GM08714 (cell line): ENCODE results near the gene PRDM16.

Experiments
- H3K4me3 ChIP-seq: fragments of 200-500 bp; sonication (Bioruptor generic); 2 replicates; pipeline ENCODE4 v1.5.1; 2014; ENCODE audit warnings: mild to moderate bottlenecking, low read length, inconsistent platforms
- ZNF274 ChIP-seq: IDR thresholded peaks from 2 replicates; pipeline ENCODE4 v1.6.1; 2012; ENCODE audit warnings: mild to moderate bottlenecking, low read depth, low read length

Gene PRDM16

DNA sequence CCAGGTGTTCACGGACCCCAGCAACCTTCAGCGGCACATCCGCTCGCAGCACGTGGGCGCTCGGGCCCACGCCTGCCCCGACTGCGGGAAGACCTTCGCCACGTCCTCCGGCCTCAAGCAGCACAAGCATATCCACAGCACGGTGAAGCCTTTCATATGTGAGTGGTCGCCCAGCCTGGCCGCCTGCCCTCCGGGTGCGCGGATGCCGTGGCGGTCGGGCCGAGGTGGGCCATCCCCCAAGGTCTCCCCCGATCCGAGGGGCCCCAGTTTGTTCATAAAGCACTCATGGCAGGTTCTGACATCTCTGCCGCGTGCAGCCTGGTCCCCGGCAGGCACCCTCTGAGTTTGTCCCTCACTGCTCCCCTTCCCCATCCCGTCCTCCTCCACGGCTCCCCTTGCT, 336.5 kb downstream of the PRDM16 start:
- TF ChIP-seq ZNF274 = no peak
- no peak overlapping the region for H3K4me3 ChIP-seq

DNA sequence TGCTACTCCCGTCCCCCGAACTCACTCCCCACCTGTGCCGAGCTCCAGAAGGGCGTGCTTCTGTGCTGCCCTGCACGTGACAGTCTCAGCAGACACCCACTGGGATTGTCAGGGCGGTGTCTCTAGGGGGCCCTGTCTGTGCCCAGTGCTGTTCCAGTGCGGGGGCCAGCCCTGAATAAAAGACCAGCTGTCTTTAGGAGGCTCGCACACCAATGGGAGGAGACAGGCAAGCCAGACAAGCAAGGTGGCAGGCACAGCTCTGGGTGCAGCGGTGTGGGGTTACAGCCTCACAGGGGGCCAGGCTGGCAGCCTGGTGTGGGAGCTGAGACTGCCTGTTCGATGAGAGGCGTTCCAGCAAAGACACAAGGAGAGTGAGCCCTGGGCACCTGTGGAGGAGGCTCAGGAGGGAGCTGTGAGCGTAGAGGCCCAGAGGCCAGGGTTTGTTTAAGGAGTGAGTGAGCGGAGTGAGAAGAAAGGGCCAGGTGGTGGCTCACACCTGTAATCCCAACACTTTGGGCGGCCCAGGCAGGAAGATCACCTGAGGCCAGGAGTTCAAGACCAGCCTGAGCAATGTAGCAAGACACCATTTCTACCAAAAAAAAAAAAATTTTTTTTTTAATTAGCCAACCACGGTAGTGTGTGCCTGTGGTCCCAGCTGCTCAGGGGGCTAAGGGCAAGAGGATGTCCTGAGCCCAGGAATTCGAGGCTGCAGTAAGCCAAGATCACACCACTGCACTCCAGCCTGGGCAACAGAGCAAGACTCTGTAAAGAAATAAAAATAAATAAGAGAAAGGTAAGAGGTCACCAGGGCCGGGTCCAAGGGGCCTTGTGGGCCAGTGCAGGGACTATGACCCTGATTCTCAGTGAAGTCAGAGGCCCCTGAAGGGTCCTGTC, 337.2 kb downstream of the PRDM16 start:
- H3K4me3 ChIP-seq = no peak overlapping the region
- no peak for TF ChIP-seq ZNF274

DNA sequence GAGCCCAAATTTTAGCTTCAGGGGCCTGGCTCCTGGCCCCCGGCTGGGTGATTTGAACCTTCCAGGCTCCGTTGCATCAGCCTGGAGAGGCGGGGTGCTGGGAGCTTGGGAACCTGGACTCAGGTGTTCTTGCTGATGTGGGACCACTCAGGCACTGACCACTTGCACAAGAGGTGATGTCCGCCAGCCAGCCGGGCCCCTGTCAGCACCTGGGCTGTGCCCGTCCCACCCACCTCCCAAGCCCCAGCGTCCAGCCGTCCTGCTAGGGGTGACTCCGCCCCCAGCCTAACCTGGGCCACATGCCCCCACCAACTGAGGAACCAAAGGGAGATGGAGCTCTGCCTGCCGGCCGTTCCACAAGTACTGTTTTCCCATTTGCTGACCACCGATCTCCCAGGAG, 338.0 kb downstream of the PRDM16 start:
- TF ChIP-seq ZNF274 = no peak

DNA sequence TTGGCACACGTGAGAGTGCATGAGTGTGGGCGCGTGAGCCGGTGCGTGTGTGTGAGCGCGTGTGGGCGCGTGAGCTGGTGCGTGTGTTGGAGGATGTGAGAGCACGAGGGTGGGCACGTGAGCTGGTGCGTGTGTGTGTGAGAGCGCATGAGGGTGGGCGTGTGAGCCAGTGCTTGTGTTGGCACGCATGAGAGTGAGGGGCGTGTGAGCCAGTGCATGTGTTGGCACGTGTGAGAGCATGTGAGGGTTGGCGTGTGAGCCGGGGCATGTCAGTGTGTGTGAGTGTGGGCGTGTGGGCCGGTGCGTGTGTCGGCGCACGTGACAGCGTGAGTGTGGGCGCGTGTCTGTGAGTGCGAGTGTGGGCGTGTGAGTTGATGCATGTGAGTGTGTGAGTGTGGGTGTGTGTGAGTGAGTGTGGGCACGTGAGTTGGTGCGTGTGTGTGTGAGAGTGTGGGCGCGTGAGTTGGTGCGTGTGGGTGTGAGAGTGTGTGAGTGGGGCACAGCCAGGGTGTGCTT, 339.8 kb downstream of the PRDM16 start:
- no peak overlapping the region for H3K4me3 ChIP-seq
- TF ChIP-seq ZNF274 = no peak

More for the DNA sequence above, 338.0 kb downstream of the PRDM16 start:
- H3K4me3 ChIP-seq = no peak overlapping the region

DNA sequence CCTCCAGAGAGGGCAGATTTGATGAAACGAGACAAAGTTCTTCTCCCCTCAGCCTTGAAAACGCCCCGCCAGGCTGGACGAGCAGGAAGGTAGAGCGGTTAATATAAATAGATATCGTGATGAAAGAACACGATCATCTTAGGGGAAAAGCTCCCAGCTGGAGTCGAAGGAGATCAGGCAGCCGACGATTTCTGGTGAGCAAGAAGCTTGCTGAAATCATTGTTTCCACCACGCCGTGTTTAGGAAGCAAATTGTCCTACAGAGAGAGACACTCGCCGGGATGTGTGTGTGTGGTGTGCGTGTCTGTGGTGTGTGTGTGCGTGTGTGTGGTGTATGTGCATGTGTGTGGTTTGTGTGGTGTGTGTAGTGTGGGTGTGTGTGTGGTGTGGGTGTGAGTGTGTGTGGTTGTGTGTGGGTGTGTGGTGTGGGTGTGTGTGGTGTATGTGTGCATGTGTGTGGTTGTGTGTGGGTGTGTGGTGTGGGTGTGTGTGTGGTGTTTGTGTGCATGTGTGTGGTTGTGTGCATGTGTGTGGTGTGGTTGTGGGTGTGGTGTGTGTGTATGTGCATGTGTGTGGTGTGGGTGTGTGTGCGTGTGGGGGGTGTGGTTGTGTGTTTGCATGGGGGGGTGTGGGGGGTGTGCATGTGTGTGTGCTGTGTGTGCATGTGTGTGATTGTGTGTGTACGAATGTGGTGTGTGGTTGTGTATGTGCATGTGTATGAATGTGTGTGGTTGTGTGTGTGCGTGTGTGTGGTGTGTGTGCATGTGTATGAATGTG, 340.6 kb downstream of the PRDM16 start:
- TF ChIP-seq ZNF274 = no peak
- H3K4me3 ChIP-seq = no peak overlapping the region

DNA sequence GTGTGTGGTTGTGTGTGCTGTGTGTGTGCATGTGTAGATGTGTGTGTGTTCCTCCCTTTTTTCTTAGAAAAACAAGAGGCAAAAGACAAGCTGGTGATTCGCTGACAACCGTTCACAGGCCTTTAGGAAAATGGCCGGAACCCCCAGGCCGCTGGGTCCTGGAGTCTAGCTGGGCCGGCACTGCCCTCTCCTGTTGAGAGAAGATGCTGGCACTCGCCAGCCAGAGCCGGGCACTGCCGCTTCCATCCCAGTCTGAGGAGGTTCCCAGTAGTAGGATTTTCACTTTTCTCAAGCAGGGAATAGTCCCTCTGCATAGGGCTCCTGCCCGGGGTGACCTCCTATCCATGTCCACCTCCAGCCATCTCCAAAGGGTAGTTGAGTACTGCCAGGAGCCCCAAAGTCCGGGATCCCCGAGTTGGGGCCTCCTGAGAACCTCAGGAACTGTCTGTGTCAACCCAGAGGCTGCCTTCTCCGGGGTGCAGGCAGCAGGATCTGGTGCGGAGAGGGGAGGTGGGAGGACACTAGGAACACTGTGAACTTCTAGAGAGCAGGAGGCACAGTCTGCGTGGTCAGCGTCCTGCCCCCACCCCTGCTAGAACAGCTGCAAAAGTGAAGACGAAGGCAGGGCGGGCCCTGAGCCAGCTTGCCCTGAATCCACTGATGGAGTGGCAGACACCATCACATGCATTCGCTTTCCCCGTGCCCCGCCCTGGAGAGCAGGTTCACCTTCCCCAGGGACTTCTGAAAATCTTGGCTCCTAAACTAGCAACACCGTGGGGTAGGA, 341.3 kb downstream of the PRDM16 start:
- no peak for TF ChIP-seq ZNF274
- H3K4me3 ChIP-seq = no peak overlapping the region

DNA sequence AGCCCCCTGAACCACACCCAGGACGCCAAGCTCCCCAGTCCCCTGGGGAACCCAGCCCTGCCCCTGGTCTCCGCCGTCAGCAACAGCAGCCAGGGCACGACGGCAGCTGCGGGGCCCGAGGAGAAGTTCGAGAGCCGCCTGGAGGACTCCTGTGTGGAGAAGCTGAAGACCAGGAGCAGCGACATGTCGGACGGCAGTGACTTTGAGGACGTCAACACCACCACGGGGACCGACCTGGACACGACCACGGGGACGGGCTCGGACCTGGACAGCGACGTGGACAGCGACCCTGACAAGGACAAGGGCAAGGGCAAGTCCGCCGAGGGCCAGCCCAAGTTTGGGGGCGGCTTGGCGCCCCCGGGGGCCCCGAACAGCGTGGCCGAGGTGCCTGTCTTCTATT, 342.8 kb downstream of the PRDM16 start:
- H3K4me3 ChIP-seq = no peak overlapping the region
- TF ChIP-seq ZNF274 = no peak

DNA sequence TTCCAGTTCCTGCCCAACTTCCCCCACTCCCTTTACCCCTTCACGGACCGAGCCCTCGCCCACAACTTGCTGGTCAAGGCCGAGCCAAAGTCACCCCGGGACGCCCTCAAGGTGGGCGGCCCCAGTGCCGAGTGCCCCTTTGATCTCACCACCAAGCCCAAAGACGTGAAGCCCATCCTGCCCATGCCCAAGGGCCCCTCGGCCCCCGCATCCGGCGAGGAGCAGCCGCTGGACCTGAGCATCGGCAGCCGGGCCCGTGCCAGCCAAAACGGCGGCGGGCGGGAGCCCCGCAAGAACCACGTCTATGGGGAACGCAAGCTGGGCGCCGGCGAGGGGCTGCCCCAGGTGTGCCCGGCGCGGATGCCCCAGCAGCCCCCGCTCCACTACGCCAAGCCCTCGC, 343.4 kb downstream of the PRDM16 start:
- TF ChIP-seq ZNF274 = no peak

DNA sequence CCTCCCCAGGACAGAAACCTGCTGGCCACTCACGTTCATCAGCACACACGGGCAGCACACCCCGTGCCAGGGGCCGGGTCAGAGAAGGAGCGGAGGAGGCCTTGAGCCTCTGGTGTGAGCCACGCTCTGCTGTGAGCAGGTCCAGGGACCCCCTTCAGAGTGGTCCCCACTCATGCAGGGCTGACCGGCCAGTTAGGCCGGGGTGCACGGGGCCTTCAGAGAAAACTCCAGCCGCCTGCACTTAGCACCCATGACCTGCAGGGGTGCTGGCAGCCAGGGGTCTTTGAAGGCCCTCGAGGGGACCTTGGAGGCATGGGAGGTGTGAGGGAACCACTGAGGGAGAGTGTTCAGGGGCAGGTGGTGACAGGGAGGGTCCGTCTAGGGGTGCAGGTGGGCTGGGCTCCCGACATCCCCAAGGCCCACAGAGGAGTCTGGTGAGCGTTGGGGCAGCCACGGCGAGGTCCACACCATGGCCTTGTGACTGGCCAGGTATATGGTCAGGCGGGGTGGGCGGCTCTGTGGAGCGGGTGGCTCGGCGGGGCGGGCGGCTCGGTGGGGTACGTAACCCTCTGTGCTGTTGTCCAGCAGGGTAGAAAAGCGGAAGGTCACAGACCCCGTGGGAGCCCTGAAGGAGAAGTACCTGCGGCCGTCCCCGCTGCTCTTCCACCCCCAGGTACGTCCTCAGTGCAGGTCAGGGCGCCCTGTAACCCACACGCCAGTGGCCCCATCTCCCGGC, 345.1 kb downstream of the PRDM16 start:
- no peak overlapping the region for H3K4me3 ChIP-seq
- no peak for TF ChIP-seq ZNF274

More for the DNA sequence above, 343.4 kb downstream of the PRDM16 start:
- no peak overlapping the region for H3K4me3 ChIP-seq

DNA sequence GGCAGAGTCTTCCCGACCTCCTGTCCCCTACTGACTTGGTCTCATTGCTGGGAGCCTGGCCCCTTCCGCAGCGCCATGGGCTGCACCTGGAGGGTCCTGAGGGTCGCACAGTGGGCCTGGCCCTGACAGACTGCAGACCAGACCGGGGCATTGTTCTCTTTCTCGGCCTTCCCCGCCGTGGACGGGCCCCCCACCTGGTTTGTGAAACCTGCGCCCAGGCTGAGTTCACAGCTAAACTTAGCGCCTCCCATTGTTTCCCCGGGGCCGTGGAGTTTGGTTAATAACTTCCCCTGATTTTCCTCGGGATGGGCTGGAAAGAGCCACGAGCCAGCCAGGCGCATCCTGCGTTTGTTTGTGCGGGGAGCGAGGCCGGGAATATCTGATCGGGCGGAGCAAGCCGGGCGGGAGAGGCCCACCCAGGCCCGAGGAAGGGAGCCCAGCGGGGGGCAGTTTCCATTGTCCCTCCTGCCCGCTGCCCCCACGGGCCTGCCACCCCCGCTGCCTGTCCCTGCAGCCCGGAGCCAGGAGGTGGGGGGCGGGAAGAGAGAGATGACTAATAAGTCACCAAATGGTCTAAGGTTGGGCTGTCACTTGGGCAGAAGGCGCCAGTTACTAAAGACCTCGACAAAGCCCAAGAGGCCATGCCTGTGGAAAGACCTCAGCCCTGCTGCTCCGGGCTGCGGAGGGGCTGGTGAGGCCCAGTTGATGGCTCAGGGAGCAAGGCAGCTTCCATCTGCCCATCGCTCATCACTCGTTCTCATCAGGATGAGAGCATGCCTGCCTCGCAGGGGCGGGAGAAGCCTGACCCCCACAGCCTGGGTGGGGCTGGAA, 346.5 kb downstream of the PRDM16 start:
- no peak overlapping the region for H3K4me3 ChIP-seq
- TF ChIP-seq ZNF274 = no peak

DNA sequence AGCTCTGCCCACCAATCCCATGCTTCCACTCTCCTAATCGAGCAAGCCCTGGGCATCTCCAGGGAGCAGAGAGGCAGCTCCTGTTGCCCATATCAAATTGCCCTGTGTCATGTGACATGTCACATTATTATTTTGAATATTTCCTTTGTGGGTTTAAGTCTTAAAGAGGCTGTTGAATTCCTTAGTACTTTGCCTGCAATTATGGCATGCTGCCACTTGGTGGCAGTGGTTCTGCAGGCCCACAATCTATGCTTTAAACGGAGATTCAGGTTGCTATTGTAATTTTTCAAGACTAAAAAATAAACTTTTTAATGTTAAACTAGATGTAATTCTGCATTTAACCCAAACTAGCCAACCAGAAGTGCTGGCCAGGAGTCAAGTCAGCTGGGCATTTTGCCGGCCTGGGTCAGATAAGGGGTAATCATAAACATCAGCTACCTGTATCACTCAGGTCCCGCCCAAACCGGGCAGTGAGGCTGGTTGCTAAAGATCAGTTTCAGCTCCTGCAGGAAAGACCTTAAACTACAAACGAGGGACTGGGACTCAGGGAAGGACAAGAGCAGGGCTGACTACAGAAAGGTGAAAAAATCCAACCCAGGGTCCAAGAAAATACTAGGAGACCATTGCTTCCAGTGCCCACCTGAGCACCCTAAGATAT, 348.2 kb downstream of the PRDM16 start:
- TF ChIP-seq ZNF274 = no peak

DNA sequence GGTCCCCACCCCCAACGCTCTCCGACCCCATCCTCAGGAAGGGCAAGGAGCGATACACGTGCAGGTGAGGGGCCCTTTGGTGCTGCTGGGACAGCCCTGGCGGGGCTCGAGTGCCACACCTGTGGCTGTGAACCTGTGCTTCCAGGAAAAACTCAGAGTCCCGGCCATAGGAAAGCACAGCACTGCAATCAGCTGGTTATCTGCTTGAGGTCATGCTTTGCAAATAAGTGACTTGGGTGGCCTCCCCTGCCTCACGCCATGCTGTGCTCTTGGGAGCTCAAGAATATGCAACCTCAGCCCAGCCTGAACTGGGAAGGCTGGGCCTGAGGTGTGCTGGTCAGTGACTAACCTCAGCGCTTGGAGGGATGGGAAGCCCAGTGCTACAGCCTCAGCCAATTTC, 348.9 kb downstream of the PRDM16 start:
- H3K4me3 ChIP-seq = no peak overlapping the region
- TF ChIP-seq ZNF274 = no peak

More for the DNA sequence above, 348.2 kb downstream of the PRDM16 start:
- no peak overlapping the region for H3K4me3 ChIP-seq
